ENCODE measurements around the gene ATF7IP2. TPM values are rescaled to one million over a fixed set of nuclear protein-coding genes. Genes with fewer than 3 reads are reported as not detected.
"Not testable (repeated sequence)": the region's sequence is repeated elsewhere in the genome, so short reads cannot be mapped to it uniquely, and the experiment has no call there.

Gene ATF7IP2
- total RNA-seq, 1 donor from 2014 or later, result 29.7 TPM

DNA sequence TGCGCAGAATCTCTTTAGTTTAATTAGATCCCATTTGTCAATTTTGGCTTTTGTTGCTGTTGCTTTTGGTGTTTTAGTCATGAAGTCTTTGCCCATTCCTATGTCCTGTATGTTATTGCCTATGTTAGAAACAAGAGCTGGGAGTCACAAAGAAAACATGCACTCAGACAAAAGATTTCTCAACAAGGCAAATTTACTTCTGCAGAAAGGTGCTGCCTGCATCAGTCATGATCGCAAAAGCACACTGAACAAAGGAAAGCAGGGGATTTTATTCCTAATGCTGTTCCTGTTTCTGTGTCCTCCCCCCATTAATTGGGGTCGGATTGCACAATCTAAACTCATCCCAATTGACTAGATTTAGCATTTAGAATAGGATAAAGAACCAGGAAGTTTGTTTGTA lies 55.9 kb downstream of the ATF7IP2 start:
- ATAC-seq, result no peak
- DNase-seq (ENCODE audit: low spot score), result no peak

DNA sequence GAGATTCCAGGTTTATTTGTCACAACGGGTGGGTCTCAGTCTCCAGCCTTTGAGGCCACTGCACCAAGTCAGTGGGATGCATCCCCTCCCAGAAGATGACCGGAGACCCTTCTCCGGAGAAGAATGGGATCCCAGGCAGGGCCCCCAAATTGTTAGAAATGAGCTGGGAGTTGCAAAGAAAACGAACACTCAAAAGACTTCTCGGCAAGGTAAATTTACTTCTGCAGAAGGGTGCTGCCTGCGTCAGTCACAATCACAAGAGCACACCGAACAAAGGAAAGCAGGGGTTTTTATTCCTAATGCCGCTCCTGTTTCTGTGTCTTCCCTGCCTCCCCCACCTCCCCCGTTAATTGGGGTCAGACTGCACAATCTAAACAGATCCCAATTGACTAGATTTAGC lies 61.4 kb downstream of the ATF7IP2 start:
- no peak for DNase-seq (ENCODE audit: low spot score)
- ATAC-seq, result no peak

- DNase-seq (ENCODE audit: low spot score), result peak; percentile 64
- ATAC-seq, result peak; percentile 95
These were observed 66.6 kb downstream of the ATF7IP2 start for GRCh38 chr16:10452208-10453158.

DNA sequence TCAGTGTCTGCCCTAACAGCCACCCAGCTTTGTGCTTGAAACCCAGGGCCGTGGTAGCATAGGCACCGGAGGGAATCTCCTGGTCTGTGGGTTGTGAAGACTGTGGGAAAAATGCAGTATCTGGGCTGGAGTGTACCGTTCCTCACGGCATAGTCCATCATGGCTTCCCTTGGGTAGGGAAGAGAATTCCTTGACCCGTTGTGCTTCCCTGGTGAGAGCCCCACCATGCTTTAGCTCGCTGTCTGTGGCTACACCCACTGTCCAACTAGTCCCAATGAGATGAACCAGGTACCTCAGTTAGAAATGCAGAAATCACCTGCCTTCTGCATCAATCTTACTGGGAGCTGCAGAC lies 67.3 kb downstream of the ATF7IP2 start:
- DNase-seq (ENCODE audit: low spot score) (no peak), ATAC-seq (no peak)

DNA sequence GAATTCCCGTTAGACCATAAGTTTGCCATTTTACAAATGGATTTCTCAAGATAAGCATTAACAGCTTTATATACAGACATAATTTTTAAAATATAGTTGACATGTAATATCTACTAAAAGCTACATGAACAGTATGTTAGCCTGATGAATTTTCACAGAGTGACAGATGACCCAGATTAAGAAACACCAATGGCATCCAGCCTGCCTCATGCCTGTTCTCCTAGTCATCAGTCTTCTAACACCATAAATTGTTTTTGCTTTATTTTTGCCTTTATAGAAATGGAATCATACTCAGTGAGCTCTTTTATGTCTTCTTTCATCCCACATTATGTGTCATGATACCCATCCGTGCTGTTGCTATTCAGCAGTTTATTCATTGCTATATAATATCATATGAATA lies 80.0 kb downstream of the ATF7IP2 start:
- no peak for DNase-seq (ENCODE audit: low spot score)
- ATAC-seq, result no peak

GRCh38 chr16:10466313-10466712 lies 80.5 kb downstream of the ATF7IP2 start:
- ATAC-seq, result no peak
- DNase-seq (ENCODE audit: low spot score), result no peak

- no peak for ATAC-seq
These were observed 81.0 kb downstream of the ATF7IP2 start for GRCh38 chr16:10466861-10467260.

GRCh38 chr16:10476636-10477035 lies 90.8 kb downstream of the ATF7IP2 start:
- not testable (repeated sequence) for ATAC-seq; DNase-seq (ENCODE audit: low spot score)

More at GRCh38 chr16:10466861-10467260, 81.0 kb downstream of the ATF7IP2 start:
- DNase-seq (ENCODE audit: low spot score), result no peak

DNA sequence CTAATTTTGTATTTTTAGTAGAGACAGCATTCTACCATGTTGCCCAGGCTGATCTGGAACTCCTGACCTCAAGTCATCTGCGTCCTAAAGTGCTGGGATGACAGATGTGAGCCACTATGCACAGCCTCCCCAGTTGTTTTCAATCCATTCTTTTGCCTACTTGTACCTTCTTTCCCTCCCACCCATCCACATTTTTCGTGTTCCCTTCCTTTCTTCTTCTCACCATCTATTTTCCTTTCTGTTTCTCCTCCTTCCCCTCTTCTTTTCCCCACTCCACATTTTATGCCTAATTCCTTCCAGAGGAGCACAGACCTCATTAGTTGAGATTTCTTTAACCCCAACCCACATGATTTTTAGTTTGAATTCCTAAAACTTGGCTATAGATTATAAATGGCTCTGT lies 94.3 kb downstream of the ATF7IP2 start:
- no peak for ATAC-seq

DNA sequence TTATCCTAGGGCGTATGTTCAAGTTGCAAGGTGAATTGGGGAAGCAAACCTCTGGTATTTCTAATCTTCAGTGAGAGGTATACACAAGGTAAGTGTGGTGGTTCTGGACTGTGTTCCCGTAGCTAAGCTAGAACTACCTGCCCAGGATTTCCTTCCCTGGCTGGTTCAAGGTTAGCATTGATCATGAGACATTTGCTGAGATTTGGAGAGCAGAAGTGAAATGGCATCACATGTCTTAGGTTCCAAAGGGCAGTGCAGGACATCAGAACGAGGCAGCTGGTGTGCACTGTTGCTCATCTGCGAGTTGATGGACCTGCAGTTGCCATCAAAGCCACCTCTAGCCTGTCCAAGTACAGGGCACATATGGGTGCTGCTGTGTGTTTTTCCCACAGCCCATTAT lies 99.3 kb downstream of the ATF7IP2 start:
- ATAC-seq, result peak; percentile 44

More for the DNA sequence above, 94.3 kb downstream of the ATF7IP2 start:
- no peak for DNase-seq (ENCODE audit: low spot score)

GRCh38 chr16:10485698-10486382 lies 100.0 kb downstream of the ATF7IP2 start:
- no peak for DNase-seq (ENCODE audit: low spot score)
- ATAC-seq, result no peak

More for the DNA sequence above, 99.3 kb downstream of the ATF7IP2 start:
- DNase-seq (ENCODE audit: low spot score), result no peak

- no peak for ATAC-seq
- no peak for DNase-seq (ENCODE audit: low spot score)
These were observed 104.3 kb downstream of the ATF7IP2 start for GRCh38 chr16:10490141-10490540.

GRCh38 chr16:10493276-10493675 lies 107.4 kb downstream of the ATF7IP2 start:
- ATAC-seq, result no peak

DNA sequence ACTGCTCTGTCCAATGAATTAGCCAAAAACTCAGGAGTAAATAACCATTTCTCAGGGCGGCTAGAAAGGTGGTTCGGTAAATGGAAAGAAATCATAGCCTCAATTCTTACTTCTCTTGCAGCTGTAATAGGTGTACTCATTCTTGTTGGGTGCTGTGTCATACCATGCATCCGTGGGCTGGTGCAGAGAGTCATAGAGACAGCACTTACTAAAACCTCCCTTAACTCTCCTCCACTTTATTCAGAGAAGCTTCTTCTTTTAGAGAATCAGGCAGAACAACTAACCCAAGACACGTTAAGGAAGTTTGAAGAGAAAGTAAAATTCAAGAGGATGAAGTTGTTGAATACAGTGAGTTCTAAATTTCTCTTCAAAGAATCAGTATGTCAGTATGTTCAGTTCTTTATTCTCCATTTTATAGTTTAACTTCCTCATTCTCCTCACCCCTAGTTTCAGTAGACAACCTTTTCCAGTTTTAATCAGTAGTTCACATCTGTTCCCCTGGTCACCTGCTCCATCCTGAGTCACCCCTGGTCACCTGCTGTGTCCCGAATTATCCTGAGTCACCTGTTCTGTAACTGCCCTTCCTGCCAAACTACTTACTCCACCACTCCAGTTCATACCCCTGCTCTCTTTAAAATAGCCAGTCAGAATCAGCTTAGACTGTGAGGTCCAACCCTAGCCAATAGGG lies 108.6 kb downstream of the ATF7IP2 start:
- DNase-seq (ENCODE audit: low spot score), result no peak
- ATAC-seq, result no peak

More at GRCh38 chr16:10493276-10493675, 107.4 kb downstream of the ATF7IP2 start:
- no peak for DNase-seq (ENCODE audit: low spot score)

- DNase-seq (ENCODE audit: low spot score) (no peak), ATAC-seq (no peak)
These were observed 109.1 kb downstream of the ATF7IP2 start for GRCh38 chr16:10495031-10495345.

GRCh38 chr16:10497132-10498101 lies 111.6 kb downstream of the ATF7IP2 start:
- ATAC-seq (no peak), DNase-seq (ENCODE audit: low spot score) (no peak)

GRCh38 chr16:10500582-10500981 lies 114.7 kb downstream of the ATF7IP2 start:
- DNase-seq (ENCODE audit: low spot score), result no peak
- ATAC-seq, result no peak

DNA sequence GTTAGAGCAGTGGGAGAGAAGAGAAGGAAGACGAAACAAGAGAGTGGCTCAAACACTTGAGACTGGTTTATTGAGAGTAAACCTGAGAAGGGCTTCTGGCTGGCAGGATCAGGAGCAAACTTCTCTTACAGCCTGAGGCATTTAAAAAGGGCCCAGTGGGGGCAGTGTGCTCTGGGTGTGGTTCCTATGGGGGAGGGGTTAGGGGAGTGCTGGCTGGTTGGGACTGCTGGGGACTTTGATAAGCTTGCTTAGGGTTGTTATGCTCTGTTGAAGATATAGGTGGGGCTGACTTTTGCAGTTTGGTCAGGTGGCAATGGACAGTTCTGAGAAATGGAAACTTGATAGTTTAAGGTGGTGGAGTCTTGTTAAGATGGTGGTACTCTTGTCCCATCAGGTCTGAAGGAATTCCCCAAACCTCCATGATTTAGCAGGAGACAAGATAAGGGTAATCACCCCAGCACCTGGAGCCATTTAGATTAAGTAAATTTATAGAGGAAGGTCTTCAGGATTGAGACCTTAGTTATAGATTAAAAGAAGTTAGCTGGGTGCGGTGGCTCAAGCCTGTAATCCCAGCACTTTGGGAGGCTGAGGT lies 115.3 kb downstream of the ATF7IP2 start:
- ATAC-seq, result peak; percentile 27
- DNase-seq (ENCODE audit: low spot score), result no peak

DNA sequence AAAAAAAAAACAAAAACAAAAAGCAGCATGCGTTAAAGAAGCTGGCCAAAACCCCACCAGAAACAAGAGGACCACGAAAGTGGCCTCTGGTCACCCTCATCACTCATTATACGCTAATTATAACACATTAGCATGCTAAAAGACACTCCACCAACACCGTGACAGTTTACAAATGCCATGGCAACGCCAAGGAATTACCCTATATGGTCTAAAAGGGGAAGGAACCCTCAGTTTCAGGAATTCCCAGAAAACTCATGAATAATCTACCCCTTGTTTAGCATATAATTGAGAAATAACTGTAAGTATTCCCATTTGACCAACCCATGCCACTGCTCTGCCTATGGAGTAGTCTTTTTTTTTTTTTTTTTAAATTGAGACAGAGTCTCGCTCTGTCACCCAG lies 116.9 kb downstream of the ATF7IP2 start:
- no peak for ATAC-seq
- DNase-seq (ENCODE audit: low spot score), result no peak

- ATAC-seq (no peak), DNase-seq (ENCODE audit: low spot score) (no peak)
These were observed 118.6 kb downstream of the ATF7IP2 start for GRCh38 chr16:10504404-10504885.
